ENCODE results near the gene MARCKSL1.

Gene MARCKSL1

GRCh38 chr1:32333251-32333963 lies 2.6 kb downstream of the MARCKSL1 start:
- no peak overlapping the region for H3K4me3 ChIP-seq (ENCODE audit: low read length)
- TF ChIP-seq ZNF274 (IDR thresholded peaks at IDR 0.05; ENCODE audit: low read depth, low read length) = no peak

- TF ChIP-seq ZNF274 (IDR thresholded peaks at IDR 0.05; ENCODE audit: low read depth, low read length) = no peak
- no peak overlapping the region for H3K4me3 ChIP-seq (ENCODE audit: low read length)
Observed at GRCh38 chr1:32332290-32333079, 3.5 kb downstream of the MARCKSL1 start.

GRCh38 chr1:32331549-32331948 lies 4.5 kb downstream of the MARCKSL1 start:
- no peak overlapping the region for H3K4me3 ChIP-seq (ENCODE audit: low read length)
- TF ChIP-seq ZNF274 (IDR thresholded peaks at IDR 0.05; ENCODE audit: low read depth, low read length) = no peak

- no peak for TF ChIP-seq ZNF274 (IDR thresholded peaks at IDR 0.05; ENCODE audit: low read depth, low read length)
- no peak overlapping the region for H3K4me3 ChIP-seq (ENCODE audit: low read length)
Observed at GRCh38 chr1:32330558-32331151, 5.4 kb downstream of the MARCKSL1 start.

- no peak overlapping the region for H3K4me3 ChIP-seq (ENCODE audit: low read length)
- TF ChIP-seq ZNF274 (IDR thresholded peaks at IDR 0.05; ENCODE audit: low read depth, low read length) = no peak
Observed at GRCh38 chr1:32329931-32330466, 6.0 kb downstream of the MARCKSL1 start.

GRCh38 chr1:32327204-32327603 lies 8.8 kb downstream of the MARCKSL1 start:
- TF ChIP-seq ZNF274 (IDR thresholded peaks at IDR 0.05; ENCODE audit: low read depth, low read length) = no peak
- no peak overlapping the region for H3K4me3 ChIP-seq (ENCODE audit: low read length)

- TF ChIP-seq ZNF274 (IDR thresholded peaks at IDR 0.05; ENCODE audit: low read depth, low read length) = no peak
- H3K4me3 ChIP-seq (ENCODE audit: low read length) = no peak overlapping the region; the same call in 1 of the 2 replicates
Observed at GRCh38 chr1:32321712-32322291, 14.2 kb downstream of the MARCKSL1 start.

- H3K4me3 ChIP-seq (ENCODE audit: low read length) = no peak overlapping the region
- TF ChIP-seq ZNF274 (IDR thresholded peaks at IDR 0.05; ENCODE audit: low read depth, low read length) = no peak
Observed at GRCh38 chr1:32318127-32318869, 17.7 kb downstream of the MARCKSL1 start.

GRCh38 chr1:32316903-32317277 lies 19.1 kb downstream of the MARCKSL1 start:
- no peak overlapping the region for H3K4me3 ChIP-seq (ENCODE audit: low read length)
- TF ChIP-seq ZNF274 (IDR thresholded peaks at IDR 0.05; ENCODE audit: low read depth, low read length) = no peak

- H3K4me3 ChIP-seq (ENCODE audit: low read length) = no peak overlapping the region
- no peak for TF ChIP-seq ZNF274 (IDR thresholded peaks at IDR 0.05; ENCODE audit: low read depth, low read length)
Observed at GRCh38 chr1:32311709-32312393, 24.2 kb downstream of the MARCKSL1 start.

GRCh38 chr1:32309960-32310359 lies 26.1 kb downstream of the MARCKSL1 start:
- TF ChIP-seq ZNF274 (IDR thresholded peaks at IDR 0.05; ENCODE audit: low read depth, low read length) = no peak

GRCh38 chr1:32307324-32307723 lies 28.7 kb downstream of the MARCKSL1 start:
- TF ChIP-seq ZNF274 (IDR thresholded peaks at IDR 0.05; ENCODE audit: low read depth, low read length) = no peak
- no peak overlapping the region for H3K4me3 ChIP-seq (ENCODE audit: low read length)

More at GRCh38 chr1:32309960-32310359, 26.1 kb downstream of the MARCKSL1 start:
- no peak overlapping the region for H3K4me3 ChIP-seq (ENCODE audit: low read length)

- no peak overlapping the region for H3K4me3 ChIP-seq (ENCODE audit: low read length)
- no peak for TF ChIP-seq ZNF274 (IDR thresholded peaks at IDR 0.05; ENCODE audit: low read depth, low read length)
Observed at GRCh38 chr1:32305310-32305709, 30.7 kb downstream of the MARCKSL1 start.
